NCI-H748 treated with DMSO at 0.1 percent for 48 hours (cell line): ENCODE results near the gene TTC28.

ENCODE experiments used
- DNase-seq: peaks from one replicate; lab custom pipeline; 2025; lab: John Stamatoyannopoulos, UW

Gene TTC28

DNA sequence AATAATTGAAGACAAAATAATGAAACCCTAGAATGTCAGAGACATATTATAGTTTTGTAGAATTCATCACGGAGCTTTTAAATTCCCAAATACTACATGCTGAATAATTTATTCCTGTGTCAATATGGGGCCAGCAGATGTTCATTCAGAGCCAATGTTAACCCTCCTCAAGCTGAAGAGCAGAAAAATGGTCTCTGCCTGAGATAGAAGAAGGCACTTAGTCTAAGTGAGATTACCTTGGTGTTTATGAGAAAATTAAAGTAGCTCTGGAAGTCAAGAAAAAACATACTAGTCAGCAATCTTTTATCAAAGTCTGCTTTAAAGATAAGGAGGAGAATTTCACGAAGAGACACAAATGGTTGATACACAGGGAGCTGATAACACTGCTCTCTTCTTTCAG is 328.2 kb downstream of the TTC28 start:
- DNase-seq = no peak

DNA sequence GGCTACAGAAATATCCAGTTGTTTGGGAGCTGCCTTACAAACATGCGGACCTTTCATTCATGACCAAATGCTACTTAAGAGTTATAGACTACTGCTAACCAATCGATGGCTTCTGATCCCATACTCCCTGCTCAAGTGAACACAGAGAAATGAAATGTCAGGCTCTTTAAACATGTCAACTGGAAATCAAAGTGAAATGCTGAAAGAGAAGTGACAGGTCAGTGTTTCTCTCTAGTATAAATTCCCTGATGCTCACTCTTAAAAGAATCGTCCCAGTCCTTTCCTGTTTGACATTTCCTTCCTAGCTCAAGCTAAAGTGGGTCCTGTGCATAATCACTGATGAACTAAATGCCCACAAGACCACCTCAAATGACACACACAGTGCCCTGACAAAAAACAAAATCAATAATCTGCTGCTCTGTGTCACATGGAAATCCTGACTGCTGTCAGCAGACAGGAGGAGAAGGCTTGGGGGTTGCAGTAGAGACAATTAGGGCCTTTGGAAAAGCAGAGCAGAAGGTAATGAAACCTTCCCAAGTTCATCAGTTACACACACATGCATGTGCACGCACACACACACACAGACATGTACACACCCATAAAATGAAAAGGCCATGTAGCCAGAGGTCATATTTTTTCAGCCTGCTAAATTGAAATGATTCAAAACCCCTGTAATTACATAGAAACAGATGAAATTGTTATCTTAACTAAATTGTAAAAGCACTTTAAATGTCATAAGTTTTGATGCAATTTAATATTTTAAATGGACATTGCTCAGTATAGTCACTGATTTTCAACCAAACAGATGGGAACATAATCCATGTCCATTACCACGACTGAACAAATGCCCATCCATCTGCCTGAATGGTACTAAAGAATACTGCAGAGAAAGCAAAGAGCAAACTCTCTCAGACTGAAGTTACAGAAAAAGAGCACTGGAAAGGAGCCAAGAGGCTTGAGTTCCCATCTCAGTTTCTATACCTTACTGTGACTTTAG is 330.7 kb downstream of the TTC28 start:
- DNase-seq = no peak

DNA sequence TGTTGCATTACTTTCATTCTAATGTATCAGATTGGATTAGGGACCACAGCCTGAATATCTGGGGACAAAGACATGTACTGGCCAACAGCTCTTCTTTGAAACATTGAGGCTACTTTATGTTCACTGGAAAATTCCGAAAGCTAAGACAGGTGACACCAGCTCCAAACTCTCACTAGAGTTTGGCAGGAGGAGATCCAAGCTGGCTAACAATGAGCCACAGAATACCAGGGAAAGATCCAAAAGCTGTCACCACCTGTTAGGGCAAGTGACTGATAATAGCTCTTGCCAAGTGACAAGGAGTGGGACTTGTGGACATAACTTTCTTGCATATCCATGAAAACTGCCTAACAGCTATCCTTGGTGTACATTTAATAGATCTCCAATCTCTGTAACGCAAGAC is 333.3 kb downstream of the TTC28 start:
- no peak for DNase-seq

DNA sequence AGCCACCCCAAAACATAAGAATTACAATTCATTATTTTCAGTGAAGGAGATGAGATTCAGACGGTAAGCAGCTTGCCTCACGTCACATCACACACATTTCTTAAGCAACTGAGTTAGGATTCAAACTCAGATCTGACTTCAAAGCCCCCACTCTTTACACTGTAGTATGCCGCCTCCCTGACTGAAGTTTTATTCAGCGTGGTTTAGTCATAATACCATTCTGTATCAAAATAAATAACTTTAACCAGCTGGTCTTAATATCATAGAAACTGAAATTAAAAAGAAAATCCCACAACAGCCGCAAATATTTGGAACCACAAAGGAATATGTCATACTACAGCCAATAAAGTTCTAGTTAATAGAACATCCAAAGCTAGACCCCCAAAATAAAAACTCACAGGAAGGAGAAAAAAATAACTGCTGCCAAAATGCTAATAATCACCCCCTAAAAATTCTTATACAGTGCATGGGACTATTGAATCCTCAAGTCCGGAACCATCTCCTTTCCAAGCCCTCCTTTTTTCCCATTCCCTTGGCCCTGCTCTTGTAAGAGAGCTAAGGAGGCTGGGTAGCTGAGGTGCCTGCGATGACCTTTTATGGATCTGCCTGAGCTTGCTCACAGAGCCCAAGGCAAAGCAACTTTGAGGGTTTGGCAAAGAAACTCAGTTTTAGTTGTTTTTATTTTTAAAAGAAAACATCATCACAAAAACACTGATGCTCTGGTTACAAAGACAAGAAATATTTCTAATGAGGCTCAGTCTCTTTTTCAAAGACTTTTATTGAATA is 334.5 kb downstream of the TTC28 start:
- DNase-seq = no peak

DNA sequence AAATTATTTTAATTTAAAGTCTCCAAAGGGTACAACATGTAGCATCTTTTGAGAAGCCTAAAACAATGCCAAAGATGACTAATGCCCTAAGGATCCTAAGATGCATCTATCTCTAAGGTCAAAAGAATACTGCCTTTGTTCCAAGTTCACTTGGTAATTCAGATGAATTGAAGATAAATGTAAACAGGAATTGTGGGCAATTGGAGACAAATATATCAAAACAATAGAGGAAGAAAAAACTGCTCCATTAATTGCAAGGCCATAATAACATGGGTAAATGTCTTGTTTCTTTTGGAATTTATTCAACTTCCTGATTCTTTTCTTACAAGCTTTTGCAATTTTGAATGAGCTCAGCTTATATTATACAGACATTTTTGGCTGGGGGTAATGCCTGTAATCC is 338.6 kb downstream of the TTC28 start:
- no peak for DNase-seq

DNA sequence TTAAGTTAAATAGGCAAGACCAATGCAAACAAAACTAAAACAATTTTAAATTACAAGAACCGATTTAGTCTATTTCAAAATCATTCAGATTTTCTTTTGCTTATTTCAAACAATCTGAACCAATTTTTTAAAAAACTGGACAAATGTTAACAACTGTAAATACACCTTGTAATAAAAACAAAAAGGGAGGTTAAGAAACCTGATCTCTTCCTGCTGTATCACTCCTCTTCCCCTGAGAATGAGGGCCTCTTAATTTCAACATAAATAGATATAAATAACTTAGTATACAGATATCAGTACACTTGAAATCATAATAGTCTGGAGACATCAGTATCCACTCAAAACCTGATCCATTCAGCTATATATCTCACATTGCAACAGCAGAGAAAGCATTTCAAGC is 346.6 kb downstream of the TTC28 start:
- no peak for DNase-seq

DNA sequence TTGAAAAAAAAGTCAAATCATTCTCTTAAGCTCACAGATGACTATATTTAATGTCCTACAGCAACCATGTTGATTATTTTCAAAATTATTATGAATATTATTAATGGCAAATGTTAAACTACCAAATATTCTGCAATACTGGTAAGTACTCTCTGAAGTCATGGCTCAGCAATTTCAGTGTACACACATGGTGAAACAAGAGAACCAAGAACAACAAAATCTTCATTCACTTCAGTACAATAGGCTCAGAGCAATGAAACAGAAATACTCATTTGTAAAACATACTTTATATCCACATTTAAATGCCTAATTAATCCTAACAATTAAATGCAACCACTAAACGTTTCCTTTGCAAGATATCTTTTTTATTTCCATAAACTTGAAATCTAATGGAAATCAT is 347.2 kb downstream of the TTC28 start:
- no peak for DNase-seq

DNA sequence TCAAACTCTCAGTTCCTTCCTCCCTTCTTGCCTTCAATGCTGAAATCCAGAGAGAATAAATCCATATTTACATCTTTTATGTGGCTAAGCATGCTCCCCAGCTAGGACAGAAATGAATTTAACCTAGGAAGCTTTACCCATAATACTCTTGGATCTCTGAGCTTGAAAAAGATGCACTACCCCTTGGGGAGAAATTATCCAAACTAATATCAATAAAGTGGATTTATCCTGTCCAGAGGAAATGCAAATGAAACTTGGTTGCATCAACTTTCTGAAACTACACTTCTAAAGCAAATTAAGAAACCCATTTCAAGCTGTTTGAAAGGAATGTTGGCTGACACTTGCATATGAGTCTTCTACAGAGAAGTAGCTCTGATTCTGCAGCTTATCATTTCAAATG is 347.9 kb downstream of the TTC28 start:
- no peak for DNase-seq

DNA sequence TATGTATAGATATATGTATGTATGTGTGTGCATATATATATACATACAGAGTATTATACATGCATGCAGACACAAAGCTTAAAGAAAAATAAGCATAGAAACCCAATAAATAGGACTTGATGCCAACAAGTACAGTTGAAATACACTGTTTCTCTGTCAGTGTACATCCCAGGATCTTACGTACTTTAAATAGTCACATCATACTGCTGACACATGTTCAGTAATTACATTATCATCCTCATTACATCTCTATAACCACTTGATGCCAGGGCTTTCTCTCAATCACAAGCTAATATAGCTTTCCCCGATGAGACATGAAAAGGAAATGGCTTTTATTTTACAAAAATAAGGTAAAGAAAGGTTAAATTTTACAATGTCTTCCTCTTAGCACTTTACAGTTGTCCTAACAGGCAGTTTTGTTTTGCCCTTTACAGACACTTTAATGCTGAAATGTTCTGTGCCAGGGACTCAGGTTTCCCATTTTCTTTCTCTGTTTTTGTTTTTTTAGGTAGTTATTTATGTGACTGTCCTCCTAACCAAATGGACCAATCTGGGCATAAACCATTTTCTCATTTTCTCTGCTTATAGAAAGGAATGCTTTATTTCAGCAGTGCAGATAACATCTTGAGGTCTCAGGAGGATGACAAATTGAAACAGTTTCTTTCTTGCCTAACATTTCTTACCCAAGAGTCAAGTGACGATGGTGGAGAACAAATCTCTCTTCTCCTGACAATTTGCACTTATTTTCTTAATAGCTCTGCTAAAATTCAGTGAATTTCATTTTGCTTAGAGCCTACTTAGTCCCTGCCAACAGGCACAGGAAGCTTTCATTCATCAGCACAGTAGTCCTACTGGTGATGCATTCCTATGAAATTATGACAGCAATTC is 350.2 kb downstream of the TTC28 start:
- DNase-seq = no peak

DNA sequence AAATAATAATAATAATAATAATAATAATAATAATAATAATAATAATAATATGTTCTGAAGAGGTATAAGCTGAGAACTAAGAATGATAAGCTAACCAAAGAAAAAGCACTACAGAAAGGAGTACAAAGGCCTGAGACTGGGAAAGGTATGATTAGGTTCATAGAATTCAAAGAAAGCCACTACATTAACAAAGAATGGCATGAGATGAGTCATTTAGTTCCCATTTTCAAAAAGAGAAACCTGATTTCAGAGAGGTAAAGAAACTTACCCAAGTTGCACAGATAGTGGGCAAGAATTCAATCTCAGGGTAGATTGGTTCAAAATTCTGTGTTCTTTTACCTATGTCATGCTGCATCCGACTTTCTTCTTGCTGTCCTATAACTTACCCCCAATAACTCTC is 350.9 kb downstream of the TTC28 start:
- DNase-seq = no peak

DNA sequence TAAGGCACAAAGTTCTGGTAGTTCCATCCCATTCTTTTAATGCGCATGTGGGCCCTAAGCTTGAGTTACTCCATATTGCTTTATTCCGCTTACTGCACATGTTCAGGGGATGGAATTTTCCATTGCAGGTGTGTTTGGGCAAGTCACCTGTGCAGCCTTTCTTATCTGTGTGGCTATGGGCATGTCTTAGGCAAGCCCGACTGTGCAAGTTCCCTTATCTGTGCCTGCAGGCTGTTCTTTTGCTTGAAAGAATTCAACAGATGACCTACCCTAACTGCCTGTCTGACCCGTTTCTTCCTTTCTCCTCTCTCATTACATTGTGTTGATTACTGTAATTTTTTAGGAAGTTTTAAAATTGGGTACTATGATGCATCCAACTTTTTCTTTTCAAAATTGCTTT is 363.6 kb downstream of the TTC28 start:
- no peak for DNase-seq

DNA sequence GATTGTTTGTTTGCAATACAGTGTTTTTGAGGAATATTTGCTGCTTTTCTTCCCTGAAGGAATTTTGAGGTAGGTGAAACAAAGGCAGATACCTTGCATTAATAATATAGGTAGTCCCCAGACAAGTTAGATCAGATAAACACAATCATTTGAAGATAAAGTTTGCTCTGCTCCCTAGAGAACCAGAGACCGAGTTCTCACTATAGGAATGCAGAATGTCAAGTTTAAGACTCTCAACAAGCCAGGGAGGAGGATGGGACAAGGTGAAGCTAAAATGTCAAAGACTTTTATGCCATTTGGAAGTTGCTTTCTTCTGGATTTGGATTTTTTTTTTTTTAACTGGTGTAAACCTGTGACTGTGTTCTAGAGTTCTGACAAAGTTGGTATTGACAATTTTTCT is 364.7 kb downstream of the TTC28 start:
- no peak for DNase-seq

DNA sequence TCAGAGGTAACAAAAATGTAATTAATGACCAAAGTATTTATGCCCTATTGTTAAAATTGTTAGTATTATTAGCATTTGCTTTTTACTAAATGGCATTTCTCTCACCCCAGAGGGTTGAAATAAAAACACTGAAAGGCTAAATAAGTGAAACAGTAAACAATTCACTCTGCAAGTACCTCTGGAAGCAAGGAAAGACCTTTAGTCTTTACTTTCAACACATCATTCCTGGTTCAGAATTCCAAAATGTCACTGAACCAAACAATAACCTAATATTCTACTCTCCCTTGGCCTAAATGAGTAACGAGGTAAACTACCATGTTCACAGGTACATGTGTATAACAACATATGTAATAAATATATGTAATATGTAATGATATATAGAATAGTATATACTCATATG is 369.3 kb downstream of the TTC28 start:
- no peak for DNase-seq

DNA sequence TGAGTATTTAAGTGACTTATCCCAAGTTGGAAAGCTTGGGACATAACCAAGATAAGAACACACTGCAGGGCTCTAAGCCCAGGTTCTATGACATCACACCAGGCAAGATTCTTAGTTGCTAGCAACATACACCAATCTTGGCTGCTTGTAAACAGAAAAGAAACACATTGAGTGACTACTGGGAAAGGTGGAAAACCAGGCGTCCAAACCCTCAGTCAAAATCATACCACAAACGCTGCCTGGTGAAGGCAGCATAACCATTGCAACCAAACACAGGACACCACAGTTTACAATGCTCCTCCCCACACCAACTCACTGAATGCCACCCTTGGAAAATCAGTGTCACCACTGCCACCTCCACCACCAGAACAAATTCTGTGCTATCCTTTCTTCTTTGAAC is 379.9 kb downstream of the TTC28 start:
- DNase-seq = no peak

DNA sequence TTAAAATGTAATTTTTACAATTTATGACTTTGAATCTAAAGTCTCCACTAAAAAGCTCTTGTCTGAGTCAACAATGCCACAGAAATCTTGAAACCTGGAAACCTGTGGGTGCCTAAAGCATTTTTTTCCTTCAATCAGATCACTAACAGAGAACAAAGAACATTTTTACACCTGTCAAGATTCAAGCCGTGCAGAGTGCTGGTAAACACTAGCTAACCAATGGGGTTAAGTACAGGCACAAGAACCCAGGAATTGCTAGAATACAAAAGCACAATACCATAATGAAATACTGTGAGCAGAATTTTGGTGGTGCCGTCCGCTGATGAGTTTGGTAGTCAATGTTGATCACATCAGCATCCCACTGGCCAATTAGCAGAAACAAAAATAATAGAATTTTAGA is 380.3 kb downstream of the TTC28 start:
- DNase-seq = no peak

DNA sequence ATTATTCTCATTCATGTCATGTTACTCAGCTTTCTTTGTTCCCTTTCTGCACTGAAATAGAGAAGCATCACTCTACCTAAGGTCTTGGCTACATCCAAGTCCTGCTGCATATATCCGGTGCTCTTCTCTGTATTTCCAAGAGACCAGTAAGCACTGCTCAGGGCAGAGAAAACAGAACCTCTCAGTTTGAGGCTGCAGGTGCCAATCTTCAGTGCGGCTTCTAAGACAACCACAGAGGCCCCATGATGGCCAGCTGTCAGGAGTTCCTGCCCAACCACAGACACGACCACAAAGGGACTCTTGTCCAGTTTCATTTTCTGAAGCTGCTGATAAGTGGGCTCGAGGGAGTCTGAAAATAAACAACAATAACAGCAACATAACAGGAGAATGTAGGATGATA is 382.1 kb downstream of the TTC28 start:
- no peak for DNase-seq

DNA sequence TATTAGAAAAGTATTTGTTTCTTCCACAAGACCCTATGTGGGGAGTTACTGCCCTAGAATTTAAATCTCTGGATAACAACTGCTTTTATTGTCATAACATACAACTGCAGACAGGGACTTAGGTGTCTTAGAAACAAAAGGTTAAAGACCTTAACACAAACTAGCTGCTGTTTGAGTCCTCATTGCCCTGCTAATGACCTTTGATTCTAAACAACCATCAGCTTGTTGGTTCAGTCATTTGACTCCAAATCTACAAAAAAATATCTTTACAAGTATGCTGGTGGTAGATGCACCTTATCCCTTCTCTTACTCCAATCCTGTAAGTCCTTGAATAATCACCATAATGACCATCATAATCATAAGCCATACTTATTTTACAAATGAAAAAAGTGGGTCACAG is 383.2 kb downstream of the TTC28 start:
- DNase-seq = no peak

DNA sequence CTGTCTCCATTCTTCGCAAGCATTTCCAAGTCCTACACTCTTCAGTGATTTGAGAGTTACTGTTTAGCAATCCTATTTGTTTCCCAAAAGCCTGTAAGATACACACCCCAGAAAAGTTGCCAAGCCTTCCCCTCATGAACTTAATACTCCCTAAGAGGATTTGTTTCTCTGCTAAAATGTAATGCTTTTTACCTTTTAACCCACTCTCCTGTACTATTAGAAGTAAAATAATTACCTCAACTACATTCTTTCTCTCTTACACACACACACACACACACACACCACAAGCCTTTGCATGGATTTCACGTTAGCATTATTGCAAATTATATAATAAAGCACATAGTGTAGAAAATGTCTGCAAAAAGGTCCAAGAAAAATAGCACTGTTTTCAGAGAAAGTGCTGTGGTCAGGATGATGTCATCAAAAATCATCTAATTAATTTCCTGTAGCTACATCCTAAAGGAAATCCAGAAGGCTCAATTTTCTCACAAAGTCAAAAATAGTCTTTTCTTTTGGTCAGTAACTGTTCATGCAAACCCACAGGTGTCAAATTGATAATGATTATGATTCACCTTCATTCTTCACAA is 396.5 kb downstream of the TTC28 start:
- DNase-seq = no peak

DNA sequence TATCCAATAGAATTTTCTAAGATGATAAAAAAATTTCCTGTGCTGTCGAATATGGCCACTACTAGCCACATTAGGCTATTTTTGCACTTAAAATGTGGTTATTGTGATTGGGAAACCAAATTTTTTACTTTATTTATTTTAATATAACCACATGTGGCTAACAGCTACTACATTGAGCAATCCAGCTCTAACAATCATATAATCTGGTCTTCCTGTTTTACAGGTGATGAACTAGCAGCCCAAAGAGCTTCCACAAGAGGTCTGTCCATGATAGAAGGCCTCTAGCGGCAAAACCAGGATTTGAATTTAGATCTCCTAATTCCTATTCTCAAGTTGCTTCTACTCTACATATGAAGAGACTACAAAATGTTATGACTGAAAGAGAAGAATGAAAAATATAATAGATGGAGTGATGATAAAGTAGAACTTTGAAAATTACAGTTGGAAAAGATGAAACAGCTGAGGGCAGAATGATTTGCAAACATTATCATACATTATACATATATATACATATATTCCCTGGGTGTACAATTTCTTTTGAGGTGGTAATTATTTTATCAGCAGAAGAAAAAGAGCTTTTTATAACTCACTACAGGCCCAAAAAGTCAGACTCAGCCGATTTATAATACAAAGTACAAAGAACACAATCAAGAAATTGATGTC is 397.1 kb downstream of the TTC28 start:
- DNase-seq = no peak

DNA sequence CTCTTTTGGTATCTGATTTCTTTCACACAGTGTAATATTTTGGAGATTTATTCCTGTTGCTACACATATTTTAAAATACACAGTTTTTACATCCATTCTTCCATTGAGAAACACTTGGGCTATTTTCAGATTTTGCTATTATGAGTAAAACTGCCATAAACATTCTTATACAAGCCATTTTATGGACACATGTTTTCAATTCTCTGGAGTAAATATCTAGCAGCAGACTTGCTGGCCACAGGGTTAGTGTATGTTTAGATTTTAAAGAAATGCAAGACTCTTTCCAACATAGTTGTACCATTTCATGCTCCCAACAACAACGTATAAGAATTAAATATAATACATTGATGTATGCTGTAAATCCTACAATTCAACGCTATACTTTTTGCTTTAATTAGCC is 399.8 kb downstream of the TTC28 start:
- DNase-seq = no peak

DNA sequence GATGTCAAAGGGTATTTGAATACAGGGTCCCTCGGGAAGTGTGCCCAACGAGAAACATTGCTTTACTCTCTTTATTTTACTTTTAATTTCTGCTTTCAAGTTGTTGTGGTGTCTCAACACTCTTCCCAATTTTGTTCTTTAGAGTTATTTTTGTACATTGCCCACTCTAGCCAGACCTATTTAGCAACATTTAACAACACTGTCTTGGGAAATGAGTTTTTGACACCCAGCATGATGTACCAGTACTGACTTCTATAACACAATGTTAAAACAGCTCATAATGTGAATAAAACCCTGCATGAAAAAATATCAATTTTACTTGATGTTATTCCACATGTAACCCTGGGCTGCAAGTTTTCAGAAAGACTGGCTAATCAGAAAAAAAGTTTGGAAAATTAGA is 410.4 kb downstream of the TTC28 start:
- no peak for DNase-seq
